ENCODE results near the gene NDUFA12.

The NDUFA12 gene

DNA sequence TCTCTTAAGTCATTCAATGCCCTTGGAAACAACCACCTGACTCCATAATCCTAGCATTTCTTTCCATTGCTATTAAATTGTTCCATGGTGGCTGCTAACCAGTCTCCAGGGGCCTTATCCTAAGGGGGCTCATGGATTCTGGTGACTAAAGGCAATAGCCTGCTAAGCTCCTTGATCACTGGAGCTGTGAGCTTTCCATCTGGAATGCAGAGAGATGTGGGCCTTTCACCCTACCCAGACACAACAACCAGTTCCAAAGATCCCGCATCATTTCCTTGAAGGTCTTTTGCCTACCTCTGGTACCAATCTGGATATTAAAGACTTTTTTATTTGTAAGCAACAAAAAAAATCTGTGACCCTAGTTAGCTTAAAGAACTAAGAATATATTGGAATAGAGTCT is 32.9 kb downstream of the NDUFA12 start:
- ATAC-seq, result no peak
- TF ChIP-seq CSDC2 (CRISPR knock-in tag; IDR thresholded peaks at IDR 0.05), result no peak
- TF ChIP-seq, protein P1, sequence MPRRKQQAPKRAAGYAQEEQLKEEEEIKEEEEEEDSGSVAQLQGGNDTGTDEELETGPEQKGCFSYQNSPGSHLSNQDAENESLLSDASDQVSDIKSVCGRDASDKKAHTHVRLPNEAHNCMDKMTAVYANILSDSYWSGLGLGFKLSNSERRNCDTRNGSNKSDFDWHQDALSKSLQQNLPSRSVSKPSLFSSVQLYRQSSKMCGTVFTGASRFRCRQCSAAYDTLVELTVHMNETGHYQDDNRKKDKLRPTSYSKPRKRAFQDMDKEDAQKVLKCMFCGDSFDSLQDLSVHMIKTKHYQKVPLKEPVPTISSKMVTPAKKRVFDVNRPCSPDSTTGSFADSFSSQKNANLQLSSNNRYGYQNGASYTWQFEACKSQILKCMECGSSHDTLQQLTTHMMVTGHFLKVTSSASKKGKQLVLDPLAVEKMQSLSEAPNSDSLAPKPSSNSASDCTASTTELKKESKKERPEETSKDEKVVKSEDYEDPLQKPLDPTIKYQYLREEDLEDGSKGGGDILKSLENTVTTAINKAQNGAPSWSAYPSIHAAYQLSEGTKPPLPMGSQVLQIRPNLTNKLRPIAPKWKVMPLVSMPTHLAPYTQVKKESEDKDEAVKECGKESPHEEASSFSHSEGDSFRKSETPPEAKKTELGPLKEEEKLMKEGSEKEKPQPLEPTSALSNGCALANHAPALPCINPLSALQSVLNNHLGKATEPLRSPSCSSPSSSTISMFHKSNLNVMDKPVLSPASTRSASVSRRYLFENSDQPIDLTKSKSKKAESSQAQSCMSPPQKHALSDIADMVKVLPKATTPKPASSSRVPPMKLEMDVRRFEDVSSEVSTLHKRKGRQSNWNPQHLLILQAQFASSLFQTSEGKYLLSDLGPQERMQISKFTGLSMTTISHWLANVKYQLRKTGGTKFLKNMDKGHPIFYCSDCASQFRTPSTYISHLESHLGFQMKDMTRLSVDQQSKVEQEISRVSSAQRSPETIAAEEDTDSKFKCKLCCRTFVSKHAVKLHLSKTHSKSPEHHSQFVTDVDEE (CRISPR knock-in tag; IDR thresholded peaks at IDR 0.05), result no peak
- TF ChIP-seq ISL1 (CRISPR knock-in tag; IDR thresholded peaks at IDR 0.05), result no peak
- TF ChIP-seq PPARA (CRISPR knock-in tag; IDR thresholded peaks at IDR 0.05; ENCODE audit: borderline replicate concordance), result no peak
- TF ChIP-seq ZFP30 (CRISPR knock-in tag; IDR thresholded peaks at IDR 0.05), result no peak
- TF ChIP-seq ZNF70 (CRISPR knock-in tag; IDR thresholded peaks at IDR 0.05), result no peak

DNA sequence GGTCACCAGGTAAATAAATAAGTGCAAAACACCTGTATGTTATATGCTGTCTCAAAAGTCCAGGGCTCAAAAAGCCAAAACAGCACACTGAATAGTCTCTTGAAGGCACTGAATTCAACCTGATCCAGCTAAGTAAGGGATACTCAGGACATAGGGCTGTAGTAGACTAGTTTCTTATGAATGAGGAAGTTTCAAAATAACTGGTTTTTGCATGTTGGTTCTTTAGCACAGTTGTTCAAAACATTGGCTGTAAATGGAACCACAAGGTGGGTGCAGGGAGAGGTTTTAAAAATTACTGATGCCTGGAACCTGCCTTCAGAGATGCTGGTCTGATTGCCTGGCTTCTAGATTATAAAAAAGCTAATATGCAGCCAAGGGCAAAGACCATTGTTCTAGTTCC is 34.1 kb downstream of the NDUFA12 start:
- ATAC-seq, result no peak
- TF ChIP-seq ZNF565 (CRISPR knock-in tag; conservative IDR thresholded peaks at IDR 0.05; ENCODE audit: low read depth) (no peak), ZFP30 (CRISPR knock-in tag; IDR thresholded peaks at IDR 0.05) (no peak), RARB (CRISPR knock-in tag; IDR thresholded peaks at IDR 0.05) (no peak), ZFP3 (CRISPR knock-in tag; IDR thresholded peaks at IDR 0.05) (no peak), ARNTL (CRISPR knock-in tag; IDR thresholded peaks at IDR 0.05; ENCODE audit: borderline replicate concordance, low read depth) (no peak), CSDC2 (CRISPR knock-in tag; IDR thresholded peaks at IDR 0.05) (no peak), ZNF8 (CRISPR knock-in tag; IDR thresholded peaks at IDR 0.05) (no peak), ISL1 (CRISPR knock-in tag; IDR thresholded peaks at IDR 0.05) (no peak), TOX (CRISPR knock-in tag; IDR thresholded peaks at IDR 0.05; ENCODE audit: borderline replicate concordance) (no peak), TCF4 (CRISPR knock-in tag; IDR thresholded peaks at IDR 0.05; ENCODE audit: borderline replicate concordance) (no peak), BACH2 (CRISPR knock-in tag; IDR thresholded peaks at IDR 0.05; ENCODE audit: borderline replicate concordance) (no peak)
- TF ChIP-seq, protein P1 (CRISPR knock-in tag; IDR thresholded peaks at IDR 0.05), result no peak
- TF ChIP-seq, protein P2, sequence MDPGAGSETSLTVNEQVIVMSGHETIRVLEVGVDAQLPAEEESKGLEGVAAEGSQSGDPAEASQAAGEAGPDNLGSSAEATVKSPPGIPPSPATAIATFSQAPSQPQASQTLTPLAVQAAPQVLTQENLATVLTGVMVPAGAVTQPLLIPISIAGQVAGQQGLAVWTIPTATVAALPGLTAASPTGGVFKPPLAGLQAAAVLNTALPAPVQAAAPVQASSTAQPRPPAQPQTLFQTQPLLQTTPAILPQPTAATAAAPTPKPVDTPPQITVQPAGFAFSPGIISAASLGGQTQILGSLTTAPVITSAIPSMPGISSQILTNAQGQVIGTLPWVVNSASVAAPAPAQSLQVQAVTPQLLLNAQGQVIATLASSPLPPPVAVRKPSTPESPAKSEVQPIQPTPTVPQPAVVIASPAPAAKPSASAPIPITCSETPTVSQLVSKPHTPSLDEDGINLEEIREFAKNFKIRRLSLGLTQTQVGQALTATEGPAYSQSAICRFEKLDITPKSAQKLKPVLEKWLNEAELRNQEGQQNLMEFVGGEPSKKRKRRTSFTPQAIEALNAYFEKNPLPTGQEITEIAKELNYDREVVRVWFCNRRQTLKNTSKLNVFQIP (CRISPR knock-in tag; IDR thresholded peaks at IDR 0.05; ENCODE audit: borderline replicate concordance, low read depth), result no peak
- TF ChIP-seq, protein P3, sequence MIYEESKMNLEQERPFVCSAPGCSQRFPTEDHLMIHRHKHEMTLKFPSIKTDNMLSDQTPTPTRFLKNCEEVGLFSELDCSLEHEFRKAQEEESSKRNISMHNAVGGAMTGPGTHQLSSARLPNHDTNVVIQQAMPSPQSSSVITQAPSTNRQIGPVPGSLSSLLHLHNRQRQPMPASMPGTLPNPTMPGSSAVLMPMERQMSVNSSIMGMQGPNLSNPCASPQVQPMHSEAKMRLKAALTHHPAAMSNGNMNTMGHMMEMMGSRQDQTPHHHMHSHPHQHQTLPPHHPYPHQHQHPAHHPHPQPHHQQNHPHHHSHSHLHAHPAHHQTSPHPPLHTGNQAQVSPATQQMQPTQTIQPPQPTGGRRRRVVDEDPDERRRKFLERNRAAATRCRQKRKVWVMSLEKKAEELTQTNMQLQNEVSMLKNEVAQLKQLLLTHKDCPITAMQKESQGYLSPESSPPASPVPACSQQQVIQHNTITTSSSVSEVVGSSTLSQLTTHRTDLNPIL (CRISPR knock-in tag; IDR thresholded peaks at IDR 0.05; ENCODE audit: low read depth), result no peak

DNA sequence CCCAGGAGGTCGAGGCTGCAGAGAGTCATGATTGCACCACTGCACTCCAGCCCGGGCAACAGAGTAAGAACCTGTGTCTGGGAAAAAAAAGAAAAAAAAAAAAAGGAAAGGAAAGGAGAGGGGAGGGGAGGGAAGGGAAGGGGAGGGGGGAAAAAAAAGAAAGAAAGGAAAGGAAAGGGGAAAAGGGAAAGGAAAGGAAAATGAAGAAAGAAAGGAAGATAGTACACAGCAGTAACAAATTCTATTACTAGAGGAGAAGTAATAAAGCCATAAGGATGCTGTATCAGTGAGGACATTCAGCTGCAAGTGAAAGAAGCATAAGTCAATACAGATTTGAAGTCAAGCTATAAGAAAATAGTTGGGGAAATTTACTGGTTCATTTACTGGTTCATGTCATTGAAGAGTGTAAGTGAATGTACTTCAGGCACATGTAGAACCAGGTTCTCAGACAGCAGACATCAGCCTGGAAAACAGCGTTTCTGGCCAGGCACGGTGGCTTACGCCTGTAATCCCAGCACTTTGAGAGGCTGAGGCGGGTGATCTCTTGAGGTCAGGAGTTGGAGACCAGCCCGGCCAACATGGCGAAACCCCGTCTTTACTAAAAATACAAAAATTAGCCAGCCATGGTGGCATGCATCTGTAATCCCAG is 37.4 kb downstream of the NDUFA12 start:
- no peak for ATAC-seq
- TF ChIP-seq RARB (CRISPR knock-in tag; IDR thresholded peaks at IDR 0.05), result no peak
- TF ChIP-seq, protein P2 (CRISPR knock-in tag; IDR thresholded peaks at IDR 0.05; ENCODE audit: borderline replicate concordance, low read depth), result no peak
- no peak for TF ChIP-seq TCF4 (CRISPR knock-in tag; IDR thresholded peaks at IDR 0.05; ENCODE audit: borderline replicate concordance)
- TF ChIP-seq CSDC2 (CRISPR knock-in tag; IDR thresholded peaks at IDR 0.05), result no peak
- TF ChIP-seq, protein P1 (CRISPR knock-in tag; IDR thresholded peaks at IDR 0.05), result no peak
- no peak for TF ChIP-seq ZC3H10 (CRISPR knock-in tag; IDR thresholded peaks at IDR 0.05)
- no peak for TF ChIP-seq ZFP3 (CRISPR knock-in tag; IDR thresholded peaks at IDR 0.05)
- no peak for TF ChIP-seq PPARA (CRISPR knock-in tag; IDR thresholded peaks at IDR 0.05; ENCODE audit: borderline replicate concordance)
- no peak for TF ChIP-seq ZFP30 (CRISPR knock-in tag; IDR thresholded peaks at IDR 0.05)
- no peak for TF ChIP-seq OSR1 (CRISPR knock-in tag; IDR thresholded peaks at IDR 0.05)
- TF ChIP-seq, protein P4, sequence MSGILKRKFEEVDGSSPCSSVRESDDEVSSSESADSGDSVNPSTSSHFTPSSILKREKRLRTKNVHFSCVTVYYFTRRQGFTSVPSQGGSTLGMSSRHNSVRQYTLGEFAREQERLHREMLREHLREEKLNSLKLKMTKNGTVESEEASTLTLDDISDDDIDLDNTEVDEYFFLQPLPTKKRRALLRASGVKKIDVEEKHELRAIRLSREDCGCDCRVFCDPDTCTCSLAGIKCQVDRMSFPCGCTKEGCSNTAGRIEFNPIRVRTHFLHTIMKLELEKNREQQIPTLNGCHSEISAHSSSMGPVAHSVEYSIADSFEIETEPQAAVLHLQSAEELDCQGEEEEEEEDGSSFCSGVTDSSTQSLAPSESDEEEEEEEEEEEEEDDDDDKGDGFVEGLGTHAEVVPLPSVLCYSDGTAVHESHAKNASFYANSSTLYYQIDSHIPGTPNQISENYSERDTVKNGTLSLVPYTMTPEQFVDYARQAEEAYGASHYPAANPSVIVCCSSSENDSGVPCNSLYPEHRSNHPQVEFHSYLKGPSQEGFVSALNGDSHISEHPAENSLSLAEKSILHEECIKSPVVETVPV (CRISPR knock-in tag; IDR thresholded peaks at IDR 0.05), result no peak
- TF ChIP-seq ISL1 (CRISPR knock-in tag; IDR thresholded peaks at IDR 0.05), result no peak

Measured in SK-N-SH treated with all-trans-retinoic acid at 6 μM for 48 hours (cell line).